ENCODE measurements around the gene OR10A6. TPM values are rescaled to one million over a fixed set of nuclear protein-coding genes. Genes with fewer than 3 reads are reported as not detected.

OR10A6 gene
- total RNA-seq, 2 experiments from 2014 or later: not detected

- no peaks in the 10 kb centered on the region for H3K9me3 Mint-ChIP-seq
- POLR2A ChIA-PET: no interaction called here
- H3K4me3 Mint-ChIP-seq: no peak overlapping the region
- peaks cover 14% of the 10 kb centered on the region for H3K27me3 Mint-ChIP-seq
- ATAC-seq (ENCODE audit: low read depth) (no peak), DNase-seq (no peak)
- H3K27ac Mint-ChIP-seq: no peak overlapping the region
- no peaks in the 10 kb centered on the region for H3K4me1 Mint-ChIP-seq
- H3K36me3 Mint-ChIP-seq: no peaks in the 10 kb centered on the region
Measured at GRCh38 chr11:7949934-7950333, 18.9 kb upstream of the OR10A6 start.

GRCh38 chr11:7944123-7944522, 13.1 kb upstream of the OR10A6 start:
- peaks cover 4% of the 10 kb centered on the region for H3K9me3 Mint-ChIP-seq
- no peak overlapping the region for H3K4me3 Mint-ChIP-seq
- no peak for DNase-seq
- H3K36me3 Mint-ChIP-seq: no peaks in the 10 kb centered on the region
- peaks cover 3% of the 10 kb centered on the region for H3K27me3 Mint-ChIP-seq
- ATAC-seq (ENCODE audit: low read depth): no peak
- H3K4me1 Mint-ChIP-seq: no peaks in the 10 kb centered on the region
- POLR2A ChIA-PET: no interaction called here
- no peak overlapping the region for H3K27ac Mint-ChIP-seq

GRCh38 chr11:7941608-7942007, 10.5 kb upstream of the OR10A6 start, which contains the start of gene OR10A3:
Gene OR10A3, minus strand, starts transcription at chr11:7941708. Its CDS starts 2,188 bp downstream, at chr11:7939520.
- Mint-ChIP-seq H3K27me3 (peaks cover 6% of the 10 kb centered on the region), H3K27ac (no peak within 1 kb of the TSS), H3K4me3 (no peak within 1 kb of the TSS), H3K9me3 (peaks cover 4% of the 10 kb centered on the region), H3K4me1 (no peaks in the 10 kb centered on the region), H3K36me3 (no peaks in the 10 kb centered on the region)
- POLR2A ChIA-PET: no interaction called here
- no peak for DNase-seq
- ATAC-seq (ENCODE audit: low read depth): no peak

GRCh38 chr11:7941146-7941545, 10.1 kb upstream of the OR10A6 start:
- H3K4me1 Mint-ChIP-seq: no peaks in the 10 kb centered on the region
- POLR2A ChIA-PET: no interaction called here
- no peak overlapping the region for H3K4me3 Mint-ChIP-seq
- peaks cover 4% of the 10 kb centered on the region for H3K9me3 Mint-ChIP-seq
- DNase-seq: no peak
- H3K27ac Mint-ChIP-seq: no peak overlapping the region
- ATAC-seq (ENCODE audit: low read depth): no peak
- no peaks in the 10 kb centered on the region for H3K36me3 Mint-ChIP-seq
- peaks cover 8% of the 10 kb centered on the region for H3K27me3 Mint-ChIP-seq

- Mint-ChIP-seq H3K9me3 (no peaks in the 10 kb centered on the region), H3K36me3 (no peaks in the 10 kb centered on the region), H3K27me3 (peaks cover 13% of the 10 kb centered on the region), H3K4me3 (no peak overlapping the region), H3K27ac (no peak overlapping the region), H3K4me1 (no peaks in the 10 kb centered on the region)
- POLR2A ChIA-PET: no interaction called here
- DNase-seq: no peak
- no peak for ATAC-seq (ENCODE audit: low read depth)
Measured at GRCh38 chr11:7936615-7937014, 5.5 kb upstream of the OR10A6 start.

GRCh38 chr11:7927635-7928034, 3.4 kb downstream of the OR10A6 start:
- H3K9me3 Mint-ChIP-seq: no peaks in the 10 kb centered on the region
- no peak overlapping the region for H3K4me3 Mint-ChIP-seq
- no peaks in the 10 kb centered on the region for H3K36me3 Mint-ChIP-seq
- no peak overlapping the region for H3K27ac Mint-ChIP-seq
- H3K4me1 Mint-ChIP-seq: no peaks in the 10 kb centered on the region
- ATAC-seq (ENCODE audit: low read depth): no peak
- POLR2A ChIA-PET: no interaction called here
- DNase-seq: no peak
- H3K27me3 Mint-ChIP-seq: peaks cover 5% of the 10 kb centered on the region

- H3K27ac Mint-ChIP-seq: no peak overlapping the region
- H3K36me3 Mint-ChIP-seq: no peaks in the 10 kb centered on the region
- POLR2A ChIA-PET: no interaction called here
- H3K4me3 Mint-ChIP-seq: no peak overlapping the region
- DNase-seq (no peak), ATAC-seq (ENCODE audit: low read depth) (no peak)
- H3K4me1 Mint-ChIP-seq: no peaks in the 10 kb centered on the region
- peaks cover 2% of the 10 kb centered on the region for H3K27me3 Mint-ChIP-seq
- H3K9me3 Mint-ChIP-seq: no peaks in the 10 kb centered on the region
Measured at GRCh38 chr11:7924536-7924935, 6.5 kb downstream of the OR10A6 start.

GRCh38 chr11:7918141-7918540, 12.9 kb downstream of the OR10A6 start:
- no peak overlapping the region for H3K4me3 Mint-ChIP-seq
- ATAC-seq (ENCODE audit: low read depth) (no peak), DNase-seq (no peak)
- no peaks in the 10 kb centered on the region for H3K36me3 Mint-ChIP-seq
- POLR2A ChIA-PET: no interaction called here
- no peaks in the 10 kb centered on the region for H3K4me1 Mint-ChIP-seq
- H3K9me3 Mint-ChIP-seq: no peaks in the 10 kb centered on the region
- no peak overlapping the region for H3K27ac Mint-ChIP-seq
- peaks cover 2% of the 10 kb centered on the region for H3K27me3 Mint-ChIP-seq

- Mint-ChIP-seq H3K27ac (no peak overlapping the region), H3K9me3 (no peaks in the 10 kb centered on the region), H3K27me3 (peaks cover 18% of the 10 kb centered on the region), H3K4me1 (peaks cover 2% of the 10 kb centered on the region), H3K4me3 (no peak overlapping the region), H3K36me3 (no peaks in the 10 kb centered on the region)
- no peak for DNase-seq
- POLR2A ChIA-PET: no interaction called here
- ATAC-seq (ENCODE audit: low read depth): no peak
Measured at GRCh38 chr11:7911011-7911410, 20.1 kb downstream of the OR10A6 start.

GRCh38 chr11:7910286-7910788, 20.7 kb downstream of the OR10A6 start:
- no peak for ATAC-seq (ENCODE audit: low read depth)
- Mint-ChIP-seq H3K27me3 (peaks cover 22% of the 10 kb centered on the region), H3K9me3 (no peaks in the 10 kb centered on the region), H3K4me3 (no peak overlapping the region), H3K4me1 (peaks cover 2% of the 10 kb centered on the region), H3K27ac (no peak overlapping the region), H3K36me3 (no peaks in the 10 kb centered on the region)
- DNase-seq: no peak
- POLR2A ChIA-PET: no interaction called here

GRCh38 chr11:7909585-7910285, 21.3 kb downstream of the OR10A6 start:
- Mint-ChIP-seq H3K9me3 (no peaks in the 10 kb centered on the region), H3K4me1 (peaks cover 2% of the 10 kb centered on the region), H3K27ac (no peak overlapping the region), H3K36me3 (no peaks in the 10 kb centered on the region), H3K4me3 (no peak overlapping the region), H3K27me3 (peaks cover 22% of the 10 kb centered on the region)
- no peak for DNase-seq
- POLR2A ChIA-PET: no interaction called here
- ATAC-seq (ENCODE audit: low read depth): no peak

- Mint-ChIP-seq H3K4me3 (no peak overlapping the region), H3K27me3 (peaks cover 26% of the 10 kb centered on the region), H3K36me3 (no peaks in the 10 kb centered on the region), H3K27ac (no peak overlapping the region), H3K9me3 (no peaks in the 10 kb centered on the region), H3K4me1 (peaks cover 2% of the 10 kb centered on the region)
- DNase-seq (no peak), ATAC-seq (ENCODE audit: low read depth) (no peak)
- POLR2A ChIA-PET: no interaction called here
Measured at GRCh38 chr11:7907121-7907520, 23.9 kb downstream of the OR10A6 start.

GRCh38 chr11:7906481-7906880, 24.6 kb downstream of the OR10A6 start:
- no peak for DNase-seq
- H3K9me3 Mint-ChIP-seq: no peaks in the 10 kb centered on the region
- H3K4me3 Mint-ChIP-seq: no peak overlapping the region
- H3K36me3 Mint-ChIP-seq: no peaks in the 10 kb centered on the region
- POLR2A ChIA-PET: no interaction called here
- H3K27me3 Mint-ChIP-seq: peaks cover 26% of the 10 kb centered on the region
- no peak for ATAC-seq (ENCODE audit: low read depth)
- H3K4me1 Mint-ChIP-seq: peaks cover 2% of the 10 kb centered on the region
- H3K27ac Mint-ChIP-seq: no peak overlapping the region

GRCh38 chr11:7905961-7906429, 25.1 kb downstream of the OR10A6 start:
- peaks cover 27% of the 10 kb centered on the region for H3K27me3 Mint-ChIP-seq
- H3K4me3 Mint-ChIP-seq: no peak overlapping the region
- no peak for DNase-seq
- ATAC-seq (ENCODE audit: low read depth): no peak
- H3K4me1 Mint-ChIP-seq: peaks cover 2% of the 10 kb centered on the region
- H3K36me3 Mint-ChIP-seq: no peaks in the 10 kb centered on the region
- no peak overlapping the region for H3K27ac Mint-ChIP-seq
- no peaks in the 10 kb centered on the region for H3K9me3 Mint-ChIP-seq
- POLR2A ChIA-PET: no interaction called here

All from activated naive CD8-positive, alpha-beta T cell treated with anti-CD3 and anti-CD28 coated beads, Interleukin-2, amount 10 ng/mL, durations not matched to agents 7 days and 5 days (primary cell).